Panc1 (cell line): Measurements from ENCODE around the gene POMT2.

Experiments
- CTCF ChIP-seq: fragments of 450-650 bp; IDR thresholded peaks from 2 replicates; pipeline ENCODE4 v1.5.1; 2017; ENCODE audit warnings: mild to moderate bottlenecking
- POLR2AphosphoS5 ChIP-seq: IDR thresholded peaks from 2 replicates; pipeline ENCODE4 v1.6.1; 2012; ENCODE audit warnings: mild to moderate bottlenecking, low read depth, low read length, moderate library complexity
- REST ChIP-seq, 2 experiments: IDR thresholded peaks; 2 replicates each; pipeline ENCODE4 v1.6.1; 2011 to 2012; ENCODE audit warnings: low read depth in 2 of 2, control low read depth in 1 of 2, low read length in 1 of 2, mild to moderate bottlenecking in 1 of 2, moderate library complexity in 1 of 2; ENCODE audit not compliant: insufficient read depth in 1 of 2
- SIN3A ChIP-seq: IDR thresholded peaks from 2 replicates; pipeline ENCODE4 v1.6.1; 2012; ENCODE audit warnings: low read depth, mild to moderate bottlenecking, low read length, moderate library complexity, borderline replicate concordance; ENCODE audit not compliant: insufficient read depth
- TCF7L2 ChIP-seq: IDR thresholded peaks from 2 replicates; pipeline ENCODE4 v1.6.1; 2011; ENCODE audit warnings: mild to moderate bottlenecking, low read depth, low read length, inconsistent platforms

GRCh38 chr14:77286576-77286975 is 34.1 kb downstream of the POMT2 start:
- no peak for TF ChIP-seq CTCF
- TF ChIP-seq POLR2AphosphoS5, result no peak
- no peak for TF ChIP-seq REST (IDR thresholded peaks at IDR 0.05; ENCODE audit: insufficient read depth in 1 of 2, low read depth in 2 of 2, low read length in 1 of 2)
- TF ChIP-seq SIN3A, result no peak
- no peak for TF ChIP-seq TCF7L2
